HG03025 (cell line): Measurements from ENCODE around the gene MFF.
"Not testable (repeated sequence)": the region's sequence is repeated elsewhere in the genome, so short reads cannot be mapped to it uniquely, and the experiment has no call there.

Source experiments
- ATAC-seq: cut with Tn5 transposase; IDR thresholded peaks from one replicate; pipeline ENCODE4 v1.9.1; 2021; ENCODE audit warnings: mild to moderate bottlenecking, moderate library complexity; ENCODE audit not compliant: unreplicated experiment, low FRiP score

The MFF gene

DNA sequence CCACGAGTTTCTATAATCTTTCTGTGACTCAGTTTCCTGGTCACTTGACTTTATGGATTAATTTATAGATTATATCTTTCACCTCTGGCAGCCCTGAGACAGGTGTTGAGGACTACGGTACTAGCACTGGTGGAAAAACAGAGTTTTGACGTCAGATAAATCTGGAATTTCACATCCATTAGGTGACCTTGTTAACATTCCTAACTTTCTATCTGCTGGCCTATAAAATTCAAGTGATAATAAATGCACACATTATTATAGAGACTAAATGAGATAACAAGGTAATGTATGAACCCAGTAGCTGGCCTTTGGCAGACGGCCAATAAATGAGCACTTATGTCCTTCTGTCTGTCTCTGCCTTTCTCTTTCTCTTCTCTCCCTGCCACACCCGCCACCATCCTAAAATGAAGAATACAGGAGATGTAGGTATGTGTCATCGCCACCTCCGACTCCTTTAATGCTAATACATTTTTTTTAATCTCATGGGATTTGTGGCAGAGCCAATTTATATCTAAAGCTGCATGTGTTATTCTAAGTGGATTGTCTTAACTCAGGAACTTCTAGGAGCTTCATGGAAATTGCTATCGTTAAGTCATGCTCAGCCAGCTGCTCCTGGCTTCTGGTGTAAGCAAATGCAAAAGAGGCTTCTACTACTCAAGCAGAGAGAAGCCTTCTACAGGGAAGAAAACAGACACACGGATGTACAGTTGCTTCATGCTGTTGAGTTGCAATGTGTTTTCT is 51.8 kb downstream of the MFF start:
- ATAC-seq: no peak

DNA sequence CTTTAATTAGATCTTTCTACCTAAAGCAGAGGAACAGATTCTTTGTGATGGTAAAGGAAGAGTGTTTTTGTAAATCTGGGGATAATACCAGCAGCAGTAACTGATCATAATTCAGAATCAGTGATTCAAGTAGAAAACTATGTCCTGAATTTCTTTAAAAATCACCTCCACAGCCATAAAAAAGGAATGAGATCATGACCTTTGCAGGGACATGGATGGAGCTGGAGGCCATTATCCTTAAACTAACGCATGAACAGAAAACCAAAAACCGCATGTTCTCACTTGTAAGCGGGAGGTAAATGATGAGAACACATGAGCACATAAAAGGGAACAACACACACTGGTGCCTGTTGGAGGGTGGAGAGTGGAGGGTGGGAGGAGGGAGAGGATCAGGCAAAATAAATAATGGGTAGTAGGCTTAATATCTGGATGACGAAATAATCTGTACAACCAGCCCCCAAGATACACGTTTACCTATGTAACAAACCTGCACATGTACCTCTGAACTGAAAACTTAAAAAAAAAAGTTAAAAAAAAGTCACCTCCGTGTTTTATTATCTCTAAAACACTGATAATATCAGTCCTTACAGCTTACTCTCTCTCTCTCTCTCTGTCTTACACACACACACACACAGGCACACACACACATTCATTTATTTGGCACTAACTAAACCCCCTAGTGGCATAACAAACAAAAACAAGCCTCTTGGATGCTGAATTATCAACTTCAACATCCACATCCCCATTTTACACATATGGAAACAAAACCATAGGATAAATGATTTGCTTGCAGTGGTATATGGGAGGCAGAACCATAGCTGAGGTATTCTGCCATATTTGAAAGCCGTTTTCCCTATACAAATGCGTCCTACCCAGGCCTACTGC is 52.7 kb downstream of the MFF start:
- ATAC-seq: no peak

DNA sequence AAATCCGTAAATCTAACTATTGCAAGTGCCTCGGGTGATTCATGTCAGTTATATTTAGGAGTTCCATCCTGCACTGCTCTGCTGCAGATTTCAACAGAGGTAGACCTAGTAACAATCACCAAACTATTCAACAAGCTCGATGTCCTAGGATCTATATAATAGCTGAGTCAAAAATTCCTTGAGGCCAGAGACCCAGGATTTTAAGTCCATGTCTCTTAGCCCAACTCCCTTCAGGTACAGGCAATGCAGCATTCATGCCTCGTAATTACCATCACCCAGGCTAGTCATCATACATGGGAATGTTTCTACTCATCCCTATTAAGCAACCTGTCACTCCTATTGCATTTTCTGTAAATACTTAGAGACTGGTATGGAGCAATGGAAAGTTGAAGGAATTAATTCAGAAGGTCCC is 53.3 kb downstream of the MFF start:
- ATAC-seq: no peak

DNA sequence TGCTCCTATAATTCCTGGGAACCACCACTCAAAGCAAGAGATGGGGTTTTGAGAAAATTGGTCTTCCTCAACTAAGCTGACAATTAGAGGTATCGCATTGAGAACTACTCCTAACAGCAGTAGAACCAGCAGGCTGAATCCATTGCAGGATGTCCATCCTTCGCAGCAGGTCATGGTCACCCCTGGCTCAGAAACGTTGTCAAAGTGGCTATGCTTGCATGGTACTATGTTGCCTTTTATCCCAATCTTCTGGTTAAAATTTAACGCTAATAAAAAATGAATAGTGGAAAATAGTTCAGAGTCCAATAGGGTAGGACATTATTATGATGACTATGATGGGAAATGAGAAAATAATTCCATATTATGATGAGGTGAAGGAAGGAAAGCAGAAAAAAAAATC is 54.0 kb downstream of the MFF start, which contains the start of gene TM4SF20:
Gene TM4SF20, minus strand, starts transcription at position 212 of the 400 bp plus-strand sequence. Its CDS starts 38 bp downstream, at position 174.
- ATAC-seq: no peak

DNA sequence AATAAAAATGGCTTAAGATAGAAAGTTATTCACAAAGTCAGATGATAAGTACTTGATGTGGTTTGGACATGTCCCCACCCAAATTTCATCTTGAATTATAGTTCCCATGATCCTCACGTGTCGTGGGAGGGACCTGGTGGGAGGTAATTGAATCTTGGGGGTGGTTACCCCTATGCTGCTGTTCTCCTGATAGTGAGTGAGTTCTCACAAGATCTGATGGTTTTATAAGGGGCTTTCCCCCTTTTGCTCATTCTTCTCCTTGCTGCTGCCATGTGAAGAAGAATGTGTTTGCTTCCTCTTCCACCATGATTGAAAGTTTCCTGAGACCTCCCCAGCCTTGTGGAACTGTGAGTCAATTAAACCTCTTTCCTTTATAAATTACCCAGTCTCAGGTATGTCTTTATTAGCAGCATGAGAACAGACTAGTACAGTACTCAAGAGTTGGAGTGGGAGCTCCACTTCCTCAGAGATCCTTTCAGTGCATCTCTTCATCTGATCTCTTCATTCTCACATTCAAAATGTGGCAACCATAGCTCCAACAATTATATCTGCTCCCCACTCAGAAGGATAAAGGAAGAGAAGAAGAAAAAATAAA is 57.3 kb downstream of the MFF start:
- not testable (repeated sequence) for ATAC-seq

DNA sequence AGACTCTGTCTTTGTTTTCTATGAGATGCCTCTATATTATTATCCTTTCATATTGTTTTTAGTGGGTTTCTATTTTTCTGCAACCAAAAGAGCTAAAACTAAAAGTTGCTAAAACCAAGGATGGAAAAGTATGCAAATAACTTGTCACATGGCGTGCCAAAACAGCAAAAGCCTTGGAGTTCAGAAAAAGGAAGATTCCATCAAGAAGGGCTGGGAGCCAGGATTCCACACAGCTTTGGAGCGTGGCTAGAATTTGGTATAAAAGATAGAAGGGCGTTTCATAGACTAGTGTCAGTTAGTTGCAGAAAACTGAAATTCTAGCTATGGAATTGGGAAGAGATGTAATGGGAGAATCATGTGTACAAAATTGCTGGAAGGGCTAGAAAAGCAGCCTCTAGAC is 58.6 kb downstream of the MFF start:
- ATAC-seq: no peak

DNA sequence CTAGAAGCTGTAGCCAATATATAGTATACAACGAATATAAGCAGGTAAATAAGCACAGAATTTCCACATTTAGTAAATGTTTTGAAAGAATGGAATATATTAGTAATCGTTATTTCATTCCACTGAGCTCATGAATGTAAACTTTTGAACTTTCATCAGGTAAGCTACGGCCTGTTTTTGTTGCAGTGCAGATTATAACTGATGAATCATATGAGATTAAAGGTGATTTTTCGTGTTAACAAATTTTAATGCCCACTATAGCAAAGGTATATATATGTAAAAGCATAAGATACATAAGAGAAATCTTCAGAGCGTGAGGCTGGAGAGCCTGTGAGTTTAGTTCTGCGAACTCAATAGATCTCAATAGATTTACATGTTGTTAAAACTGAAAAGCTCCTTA is 61.6 kb downstream of the MFF start:
- no peak for ATAC-seq

DNA sequence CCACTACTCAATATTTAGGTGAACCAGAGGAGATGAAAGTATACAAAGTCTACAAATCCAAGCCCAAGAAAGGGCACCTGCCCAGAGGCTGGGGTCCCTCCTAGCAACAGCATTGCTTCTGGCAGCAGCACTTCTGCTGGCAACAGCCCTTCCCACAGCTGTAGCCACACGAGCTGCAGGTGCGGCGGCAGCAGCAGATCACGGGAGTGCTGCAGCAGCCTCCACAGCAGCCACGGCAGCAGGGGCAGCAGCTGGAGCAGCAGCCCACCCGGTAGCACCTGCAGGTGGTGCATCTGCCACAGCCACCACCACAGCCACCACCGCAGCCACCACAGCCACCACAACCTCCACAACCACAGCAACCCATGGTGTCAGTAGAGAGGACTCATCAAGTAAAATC is 62.5 kb downstream of the MFF start, which contains the start of gene SCYGR1:
Gene SCYGR1, minus strand, starts transcription at position 367 of the 400 bp plus-strand sequence. Its CDS starts 0 bp downstream, at position 367.
- ATAC-seq: not testable (repeated sequence)

DNA sequence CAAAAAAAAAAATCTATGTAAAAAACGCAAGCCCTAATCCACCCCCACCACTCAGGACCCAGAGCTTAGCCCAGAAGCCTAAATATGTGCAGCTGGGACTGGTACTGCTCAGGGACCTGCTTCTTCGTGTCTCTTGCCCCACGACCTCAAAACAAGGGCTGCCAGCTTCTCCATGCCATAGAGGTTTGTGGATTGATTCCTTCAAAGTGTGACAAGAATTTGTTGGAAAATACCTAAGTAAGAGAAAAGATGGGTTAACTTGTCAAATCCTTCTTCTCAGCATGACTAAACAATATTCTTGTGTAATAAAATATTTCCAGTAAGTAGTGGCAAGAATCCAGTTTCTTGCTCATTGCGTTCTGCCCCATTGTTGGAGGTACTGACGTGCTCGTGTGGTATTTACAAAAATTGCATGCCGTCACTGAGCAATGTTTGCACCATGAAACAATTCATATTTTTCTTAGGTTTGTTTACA is 63.5 kb downstream of the MFF start:
- no peak for ATAC-seq

DNA sequence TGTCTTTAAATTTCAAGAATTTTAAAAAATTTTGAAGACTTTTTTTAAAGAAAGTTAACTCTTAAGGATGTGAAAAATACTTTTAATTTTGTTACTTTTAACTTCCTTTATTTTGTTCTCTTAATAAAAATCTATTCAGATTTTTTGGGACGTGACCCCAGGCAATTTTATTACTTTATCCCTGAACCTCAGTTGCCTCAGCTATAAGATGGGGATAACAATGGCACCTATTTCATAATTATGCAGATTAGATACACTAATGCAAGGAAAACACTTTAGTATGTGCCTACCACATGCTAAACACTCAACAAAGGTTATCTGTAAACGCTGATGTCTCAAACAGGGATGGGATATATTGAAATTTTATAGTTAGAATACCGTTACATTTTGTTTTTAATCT is 64.2 kb downstream of the MFF start:
- ATAC-seq: no peak

DNA sequence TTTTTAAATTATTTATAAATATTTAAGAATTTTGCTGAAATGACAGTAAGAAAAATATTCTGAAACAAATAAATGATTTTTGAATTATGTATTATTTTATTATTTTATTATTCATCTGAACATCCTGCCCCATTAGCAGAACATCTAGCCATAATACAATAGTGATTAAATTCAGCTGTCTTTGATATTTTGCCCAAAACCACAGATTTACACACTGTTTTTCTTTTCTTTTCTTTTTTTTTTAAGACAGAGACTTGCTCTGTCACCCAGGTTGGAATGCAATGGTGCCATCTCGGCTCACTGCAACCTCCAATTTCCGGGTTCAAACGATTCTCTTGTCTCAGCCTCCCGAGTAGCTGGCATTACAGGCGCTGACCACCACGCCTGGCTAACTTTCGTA is 64.6 kb downstream of the MFF start:
- no peak for ATAC-seq

DNA sequence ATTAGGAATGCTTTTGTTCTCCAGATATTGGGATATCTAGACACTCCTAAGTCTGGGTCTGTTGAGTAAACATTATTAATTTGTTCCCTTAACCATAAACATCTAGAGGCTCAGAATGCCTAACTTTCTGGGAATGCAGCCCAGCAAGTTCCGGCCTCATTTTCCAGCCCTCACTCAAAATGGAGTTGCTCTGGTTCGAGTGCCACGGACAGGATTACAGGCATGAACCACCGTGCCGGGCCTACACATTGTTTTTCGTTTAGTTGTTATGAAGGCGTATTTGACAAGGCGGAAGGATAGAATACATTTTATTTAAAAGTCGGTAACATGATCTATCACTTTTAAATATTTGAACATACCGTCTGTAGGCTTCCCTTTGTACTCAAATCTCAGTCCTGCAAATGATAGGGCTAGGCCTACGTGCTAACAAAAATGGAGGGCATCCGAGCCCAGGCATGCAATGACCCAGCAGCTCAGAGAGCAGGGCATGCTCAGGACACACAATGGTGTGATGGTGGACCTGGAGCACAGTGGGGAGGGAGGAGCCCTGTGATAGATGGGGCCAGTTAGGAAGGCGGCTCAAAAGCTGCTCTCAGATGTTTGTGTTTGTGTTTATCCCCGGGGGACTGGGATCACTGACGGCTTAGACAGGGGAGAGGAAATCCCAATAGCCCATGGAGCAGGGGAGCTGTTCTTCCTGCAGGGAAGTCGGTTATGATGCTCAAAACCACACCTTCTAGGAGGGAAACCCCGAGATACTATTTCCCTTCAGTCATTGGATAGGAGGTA is 65.6 kb downstream of the MFF start:
- ATAC-seq: no peak

DNA sequence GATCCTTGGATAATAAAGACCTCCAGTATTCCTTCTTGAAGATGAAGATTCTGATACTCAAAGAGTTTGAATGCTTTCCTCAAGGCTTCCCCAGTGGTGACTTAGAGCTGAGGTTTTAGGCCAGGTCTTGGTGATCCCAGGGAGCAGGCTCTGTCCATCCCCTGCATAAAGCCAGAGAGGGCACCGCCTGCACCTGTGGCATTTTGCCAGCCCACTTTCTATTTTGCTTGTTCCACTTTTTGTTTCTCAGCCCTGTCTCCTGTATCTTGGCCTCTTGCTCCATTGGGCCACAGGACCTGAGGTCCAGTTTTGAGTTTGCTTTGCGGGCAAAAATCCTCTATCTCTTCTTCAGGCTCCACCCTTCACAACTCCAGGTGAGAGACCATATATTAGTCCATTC is 69.3 kb downstream of the MFF start:
- no peak for ATAC-seq

DNA sequence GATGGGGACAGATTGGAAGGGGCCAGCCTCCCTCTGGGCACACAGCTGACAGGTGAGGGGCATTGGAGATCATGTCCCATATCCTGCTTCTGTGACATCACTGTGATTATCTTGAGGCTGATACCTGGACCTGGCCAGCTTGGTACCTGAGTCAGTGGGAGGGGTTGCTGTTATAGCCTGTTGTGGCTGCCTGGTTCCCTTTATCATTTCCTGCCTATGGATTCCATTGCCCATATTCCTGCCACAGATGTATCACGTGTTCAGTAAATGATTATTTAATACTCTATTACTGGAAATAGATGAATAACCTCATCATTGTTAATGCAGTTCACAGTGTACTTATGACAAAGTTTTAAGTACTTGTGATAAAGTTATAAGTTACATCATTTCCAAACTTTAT is 70.5 kb downstream of the MFF start:
- ATAC-seq: no peak

DNA sequence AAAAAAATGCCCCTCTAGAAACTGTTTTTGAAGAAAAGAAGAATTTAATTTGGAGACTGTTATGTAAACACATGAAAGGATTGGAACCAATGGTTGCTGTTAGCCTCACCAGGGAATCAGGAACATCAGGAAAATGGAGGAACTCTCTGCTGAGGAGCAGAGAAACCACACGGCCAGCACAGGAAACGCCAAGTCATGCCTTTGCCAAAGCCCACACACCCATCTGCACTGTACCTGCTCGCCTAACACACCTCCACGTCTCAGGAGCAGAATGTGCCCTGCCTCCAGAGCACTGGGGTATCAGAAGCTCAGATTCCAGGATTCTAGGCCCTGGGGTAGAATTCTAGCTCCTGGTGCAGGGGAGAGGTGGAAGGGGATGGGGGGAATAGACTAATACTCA is 72.5 kb downstream of the MFF start:
- ATAC-seq: no peak

DNA sequence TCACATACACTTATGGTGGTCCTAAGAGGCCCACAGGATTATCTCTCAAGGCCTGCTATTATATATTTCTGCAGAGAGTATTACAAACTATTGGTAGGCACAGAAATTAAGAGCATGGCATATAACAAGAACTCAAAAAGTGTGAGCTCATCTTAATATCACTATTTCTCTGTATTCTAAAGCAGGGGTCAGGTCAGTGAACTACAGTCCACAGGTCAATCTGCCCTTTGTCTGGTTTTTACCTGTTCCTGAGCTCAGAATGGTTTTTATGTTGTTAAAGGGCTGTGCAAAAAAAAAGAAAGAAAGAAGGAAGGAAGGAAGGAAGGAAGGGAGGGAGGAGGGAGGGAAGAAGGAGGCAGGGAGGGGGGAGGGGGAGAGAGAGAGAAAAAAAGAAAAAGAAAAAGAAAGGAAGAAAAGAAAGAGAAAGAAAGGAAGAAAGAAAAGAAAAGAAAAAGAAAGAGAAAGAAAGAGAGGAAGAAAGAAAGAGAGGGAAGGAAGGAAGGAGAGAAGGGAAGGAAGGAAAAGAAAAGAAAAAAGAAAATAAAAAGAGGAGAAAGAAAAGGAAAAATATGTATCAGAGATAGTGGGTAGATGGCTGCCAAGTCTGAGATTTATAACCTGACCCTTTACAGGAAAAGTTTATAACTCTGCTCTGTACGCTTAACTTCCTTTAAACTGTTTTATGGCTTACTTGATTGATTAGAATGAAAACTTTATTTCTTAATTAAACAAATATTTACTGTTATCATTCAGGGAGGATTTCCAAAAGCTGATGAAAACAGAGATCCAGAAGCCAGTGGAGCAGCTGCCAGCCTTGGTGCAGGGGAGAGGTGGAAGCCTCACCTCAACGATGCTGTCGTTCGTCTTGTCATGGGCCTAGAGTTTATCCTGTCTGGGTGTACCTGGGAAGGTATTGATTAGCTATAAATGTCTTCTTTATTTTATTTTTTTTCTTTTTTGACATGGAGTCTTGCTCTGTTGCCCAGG is 73.9 kb downstream of the MFF start:
- ATAC-seq: no peak

DNA sequence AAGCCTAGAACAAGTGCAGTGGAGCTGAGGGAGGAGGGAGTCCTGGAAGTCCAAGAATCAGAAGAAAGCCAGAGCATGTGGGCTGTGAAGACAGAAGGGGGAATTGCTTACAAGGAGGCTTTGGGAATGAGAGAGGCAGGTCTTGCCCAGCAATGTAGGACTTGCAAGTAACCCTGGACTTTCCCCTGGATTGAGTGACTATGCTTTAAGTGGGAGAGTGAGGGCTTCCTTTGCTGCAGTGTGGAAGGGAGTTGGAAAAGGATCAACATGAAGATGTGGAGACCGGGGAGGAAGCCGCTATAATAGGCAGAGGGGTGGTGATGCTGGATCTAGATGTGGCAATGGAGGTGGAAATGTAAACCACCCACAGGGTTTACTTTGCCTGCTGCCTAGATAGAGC is 76.5 kb downstream of the MFF start:
- no peak for ATAC-seq

DNA sequence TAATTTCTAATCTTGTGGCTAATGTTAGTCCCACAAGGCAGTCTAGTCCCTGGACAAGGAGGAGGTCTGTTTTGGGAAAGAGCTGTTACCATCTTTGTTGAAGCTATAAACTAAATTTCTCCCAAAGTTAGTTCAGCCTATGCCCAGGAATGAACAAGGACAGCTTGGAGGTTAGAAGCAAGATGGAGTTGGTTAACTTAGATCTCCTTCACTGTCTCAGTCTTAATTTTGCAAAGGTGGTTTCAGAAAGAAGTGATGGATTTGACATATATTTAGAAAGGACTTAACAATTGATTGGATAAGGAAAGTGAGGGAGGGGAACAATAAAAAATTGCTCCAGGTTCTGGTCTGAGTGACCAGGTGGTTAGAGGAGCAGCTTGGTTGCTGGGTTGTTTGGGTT is 77.3 kb downstream of the MFF start:
- ATAC-seq: no peak

DNA sequence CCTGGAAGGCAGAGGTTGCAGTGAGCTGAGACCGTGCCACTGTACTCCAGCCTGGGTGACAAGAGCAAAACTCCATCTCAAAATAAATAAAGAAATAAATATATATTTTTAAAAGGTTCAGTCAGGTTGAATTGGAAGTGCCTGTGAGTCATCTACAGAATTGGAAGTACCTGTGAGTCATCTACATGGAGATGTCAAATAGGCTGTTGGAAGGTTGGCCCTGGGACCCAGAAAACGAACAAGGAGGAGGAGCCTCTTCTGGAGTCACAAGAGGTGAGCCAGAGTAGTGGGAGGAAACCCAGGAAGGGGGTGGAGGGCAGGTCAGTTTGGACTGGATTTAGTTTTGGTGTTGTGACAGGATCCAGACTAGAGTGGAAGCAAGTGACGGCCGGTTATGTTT is 77.9 kb downstream of the MFF start:
- ATAC-seq: no peak
